WERI-Rb-1 (cell line): ENCODE results near the gene LMOD2.

ENCODE experiments used
- DNase-seq: peaks from one replicate; pipeline ENCODE4 v3.0.0-alpha.2; 2020
- H3K27ac ChIP-seq: fragments of 250-450 bp; sonication (Bioruptor Pico); 2 replicates; pipeline ENCODE4 v1.5.1; 2020; ENCODE audit warnings: mild to moderate bottlenecking, moderate library complexity
- H3K27me3 ChIP-seq: fragments of 250-450 bp; sonication (Bioruptor Pico); 2 replicates; pipeline ENCODE4 v1.5.1; 2021; ENCODE audit warnings: mild to moderate bottlenecking, low read depth, moderate library complexity; ENCODE audit not compliant: insufficient read depth, severe bottlenecking
- H3K36me3 ChIP-seq: fragments of 250-450 bp; sonication (Bioruptor Pico); 2 replicates; pipeline ENCODE4 v1.5.1; 2020; ENCODE audit warnings: mild to moderate bottlenecking, moderate library complexity
- H3K4me3 ChIP-seq: 2 replicates; pipeline ENCODE4 v1.5.1; 2011; ENCODE audit warnings: low read depth, mild to moderate bottlenecking, control low read depth, low read length
- H3K9me3 ChIP-seq: fragments of 250-450 bp; sonication (Bioruptor Pico); 2 replicates; pipeline ENCODE4 v1.5.1; 2021; ENCODE audit warnings: mild to moderate bottlenecking, moderate library complexity; ENCODE audit not compliant: severe bottlenecking
- CTCF ChIP-seq: IDR thresholded peaks from 2 replicates; pipeline ENCODE4 v1.5.1; 2011; ENCODE audit warnings: low read depth, mild to moderate bottlenecking, control low read depth, inconsistent platforms, low read length

LMOD2 gene

GRCh38 chr7:123655614-123656013 is at the start of gene LMOD2:
Gene LMOD2, plus strand, starts transcription at chr7:123655866. Its CDS starts 98 bp downstream, at chr7:123655964.
- no peak within 1 kb of the TSS for H3K4me3 ChIP-seq
- no peak for TF ChIP-seq CTCF
- no peaks in the 10 kb centered on the region for H3K9me3 ChIP-seq
- DNase-seq, result no peak
- no peak within 1 kb of the TSS for H3K27ac ChIP-seq
- no peaks in the 10 kb centered on the region for H3K27me3 ChIP-seq
- H3K36me3 ChIP-seq, result no peaks in the 10 kb centered on the region

- no peak for DNase-seq
- H3K9me3 ChIP-seq, result no peaks in the 10 kb centered on the region
- H3K27me3 ChIP-seq, result no peaks in the 10 kb centered on the region
- H3K36me3 ChIP-seq, result no peaks in the 10 kb centered on the region
- no peak overlapping the region for H3K4me3 ChIP-seq
- TF ChIP-seq CTCF, result no peak
- H3K27ac ChIP-seq, result no peak overlapping the region
Observed at GRCh38 chr7:123607423-123607975, 48.2 kb upstream of the LMOD2 start.

GRCh38 chr7:123608991-123609882 is 46.4 kb upstream of the LMOD2 start:
- Histone ChIP-seq H3K27ac (no peak overlapping the region), H3K9me3 (no peaks in the 10 kb centered on the region), H3K4me3 (no peak overlapping the region), H3K36me3 (no peaks in the 10 kb centered on the region), H3K27me3 (no peaks in the 10 kb centered on the region)
- TF ChIP-seq CTCF, result no peak
- DNase-seq, result no peak

GRCh38 chr7:123609883-123610239 is 45.8 kb upstream of the LMOD2 start:
- no peak for DNase-seq
- Histone ChIP-seq H3K9me3 (no peaks in the 10 kb centered on the region), H3K4me3 (no peak overlapping the region), H3K27ac (no peak overlapping the region), H3K27me3 (no peaks in the 10 kb centered on the region), H3K36me3 (no peaks in the 10 kb centered on the region)
- TF ChIP-seq CTCF, result no peak

GRCh38 chr7:123612024-123612423 is 43.6 kb upstream of the LMOD2 start:
- no peak for TF ChIP-seq CTCF
- H3K27me3 ChIP-seq, result no peaks in the 10 kb centered on the region
- H3K36me3 ChIP-seq, result no peaks in the 10 kb centered on the region
- H3K27ac ChIP-seq, result no peak overlapping the region
- no peak overlapping the region for H3K4me3 ChIP-seq
- DNase-seq, result no peak
- H3K9me3 ChIP-seq, result no peaks in the 10 kb centered on the region
